Measurements from ENCODE around the gene RPS6KA5.

Gene RPS6KA5

GRCh38 chr14:91075553-91075952 is 15.1 kb upstream of the RPS6KA5 start:
- no peak for DNase-seq
- in situ Hi-C loops (cut with HindIII; ENCODE audit: low pct_ligation_motif_present, low sequenced_read_pairs), result no loop called here
- Histone ChIP-seq H3K36me3 (replicated peaks) (no peaks in the 10 kb centered on the region), H3K27me3 (replicated peaks) (no peaks in the 10 kb centered on the region), H3K27ac (no peak overlapping the region), H3K4me3 (ENCODE audit: low read depth, low read length) (no peak overlapping the region)
- TF ChIP-seq CTCF (IDR thresholded peaks at IDR 0.05; ENCODE audit: low read depth, low read length, missing control alignments), result no peak

- in situ Hi-C loops (cut with HindIII; ENCODE audit: low pct_ligation_motif_present, low sequenced_read_pairs), result no loop called here
- Histone ChIP-seq H3K4me3 (ENCODE audit: low read depth, low read length) (no peak overlapping the region), H3K27me3 (replicated peaks) (no peaks in the 10 kb centered on the region), H3K27ac (no peak overlapping the region), H3K36me3 (replicated peaks) (no peaks in the 10 kb centered on the region)
- no peak for DNase-seq
- TF ChIP-seq CTCF (IDR thresholded peaks at IDR 0.05; ENCODE audit: low read depth, low read length, missing control alignments), result no peak
These were observed 10.1 kb upstream of the RPS6KA5 start for GRCh38 chr14:91070572-91070971.

- Histone ChIP-seq H3K36me3 (replicated peaks) (no peaks in the 10 kb centered on the region), H3K27ac (no peak overlapping the region), H3K4me3 (ENCODE audit: low read depth, low read length) (no peak overlapping the region), H3K27me3 (replicated peaks) (no peaks in the 10 kb centered on the region)
- in situ Hi-C loops (cut with HindIII; ENCODE audit: low pct_ligation_motif_present, low sequenced_read_pairs), result no loop called here
- no peak for DNase-seq
- TF ChIP-seq CTCF (IDR thresholded peaks at IDR 0.05; ENCODE audit: low read depth, low read length, missing control alignments), result no peak
These were observed 8.2 kb upstream of the RPS6KA5 start for GRCh38 chr14:91068642-91069041.

- Histone ChIP-seq H3K36me3 (replicated peaks) (no peaks in the 10 kb centered on the region), H3K27me3 (replicated peaks) (no peaks in the 10 kb centered on the region), H3K27ac (no peak overlapping the region), H3K4me3 (ENCODE audit: low read depth, low read length) (no peak overlapping the region)
- DNase-seq, result no peak
- no peak for TF ChIP-seq CTCF (IDR thresholded peaks at IDR 0.05; ENCODE audit: low read depth, low read length, missing control alignments)
- in situ Hi-C loops (cut with HindIII; ENCODE audit: low pct_ligation_motif_present, low sequenced_read_pairs), result no loop called here
These were observed 6.7 kb upstream of the RPS6KA5 start for GRCh38 chr14:91067186-91067585.

- H3K27me3 ChIP-seq (replicated peaks), result no peaks in the 10 kb centered on the region
- H3K27ac ChIP-seq, result no peak overlapping the region
- in situ Hi-C loops (cut with HindIII; ENCODE audit: low pct_ligation_motif_present, low sequenced_read_pairs), result no loop called here
- H3K36me3 ChIP-seq (replicated peaks), result no peaks in the 10 kb centered on the region
- no peak overlapping the region for H3K4me3 ChIP-seq (ENCODE audit: low read depth, low read length)
- TF ChIP-seq CTCF (IDR thresholded peaks at IDR 0.05; ENCODE audit: low read depth, low read length, missing control alignments), result no peak
- no peak for DNase-seq
These were observed 4.8 kb upstream of the RPS6KA5 start for GRCh38 chr14:91065266-91065665.

- no peak for TF ChIP-seq CTCF (IDR thresholded peaks at IDR 0.05; ENCODE audit: low read depth, low read length, missing control alignments)
- no peak overlapping the region for H3K27ac ChIP-seq
- H3K36me3 ChIP-seq (replicated peaks), result no peaks in the 10 kb centered on the region
- H3K4me3 ChIP-seq (ENCODE audit: low read depth, low read length), result no peak overlapping the region
- H3K27me3 ChIP-seq (replicated peaks), result no peaks in the 10 kb centered on the region
- no peak for DNase-seq
- in situ Hi-C loops (cut with HindIII; ENCODE audit: low pct_ligation_motif_present, low sequenced_read_pairs), result no loop called here
These were observed 2.7 kb upstream of the RPS6KA5 start for GRCh38 chr14:91063119-91063518.

Measured in brain microvascular endothelial cell (primary cell).